SK-N-MC (cell line): Measurements from ENCODE around the gene GID8.

Source experiments
- FOXP2 ChIP-seq: optimal IDR thresholded peaks from 2 replicates; pipeline ENCODE3; 2011; ENCODE audit warnings: mild to moderate bottlenecking, moderate library complexity; ENCODE audit not compliant: insufficient read depth; ENCODE audit errors: extremely low read length, control extremely low read depth
- POLR2AphosphoS5 ChIP-seq: IDR thresholded peaks from 2 replicates; pipeline ENCODE4 v1.6.1; 2012; ENCODE audit warnings: mild to moderate bottlenecking, low read depth, low read length, borderline replicate concordance

DNA sequence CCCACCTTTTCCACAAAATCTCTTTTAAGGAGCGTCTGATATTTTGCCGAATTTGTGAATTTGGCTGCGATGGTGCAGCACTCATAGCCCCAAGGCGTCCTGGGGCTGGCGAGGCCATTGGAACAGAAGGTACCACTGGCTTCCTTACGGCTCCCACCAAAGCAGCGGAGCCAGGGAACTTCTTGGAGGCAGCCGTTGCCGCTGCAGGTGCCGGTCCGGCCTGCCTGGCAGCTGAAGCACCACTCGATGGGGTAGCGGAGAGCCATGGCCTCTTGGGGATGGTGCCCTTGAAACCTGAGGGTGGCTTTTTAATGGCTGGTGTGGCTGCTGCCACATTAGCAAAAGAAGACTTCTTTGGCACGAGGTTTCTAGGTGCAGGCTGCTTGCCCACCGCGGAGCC, 41.4 kb upstream of the GID8 start:
- TF ChIP-seq POLR2AphosphoS5 (no peak), FOXP2 (no peak)
